ENCODE measurements around the gene L3MBTL4.
"Not testable (repeated sequence)": the region's sequence is repeated elsewhere in the genome, so short reads cannot be mapped to it uniquely, and the experiment has no call there.

L3MBTL4 gene

GRCh38 chr18:6248017-6248416 is 166.7 kb downstream of the L3MBTL4 start:
- DNase-seq = no peak

GRCh38 chr18:6242004-6242403 is 172.7 kb downstream of the L3MBTL4 start:
- DNase-seq = no peak

GRCh38 chr18:6239716-6240115 is 175.0 kb downstream of the L3MBTL4 start:
- no peak for DNase-seq

- DNase-seq = no peak
These were observed 178.5 kb downstream of the L3MBTL4 start for GRCh38 chr18:6236258-6236657.

GRCh38 chr18:6222271-6222670 is 192.4 kb downstream of the L3MBTL4 start:
- DNase-seq = no peak

- no peak for DNase-seq
These were observed 193.1 kb downstream of the L3MBTL4 start for GRCh38 chr18:6221602-6222014.

- no peak for DNase-seq
These were observed 194.6 kb downstream of the L3MBTL4 start for GRCh38 chr18:6220129-6220528.

GRCh38 chr18:6219116-6219717 is 195.5 kb downstream of the L3MBTL4 start:
- DNase-seq = no peak

GRCh38 chr18:6215888-6216287 is 198.8 kb downstream of the L3MBTL4 start:
- no peak for DNase-seq

GRCh38 chr18:6211174-6211504 is 203.6 kb downstream of the L3MBTL4 start:
- DNase-seq = no peak

- no peak for DNase-seq
These were observed 204.2 kb downstream of the L3MBTL4 start for GRCh38 chr18:6210349-6211173.

GRCh38 chr18:6207941-6208340 is 206.8 kb downstream of the L3MBTL4 start:
- DNase-seq = no peak

GRCh38 chr18:6207116-6207515 is 207.6 kb downstream of the L3MBTL4 start:
- DNase-seq = no peak

- DNase-seq = no peak
These were observed 209.0 kb downstream of the L3MBTL4 start for GRCh38 chr18:6205706-6206105.

GRCh38 chr18:6204476-6204875 is 210.2 kb downstream of the L3MBTL4 start:
- no peak for DNase-seq

- DNase-seq = no peak
These were observed 210.9 kb downstream of the L3MBTL4 start for GRCh38 chr18:6203791-6204190.

- DNase-seq = no peak
These were observed 211.8 kb downstream of the L3MBTL4 start for GRCh38 chr18:6202861-6203260.

- no peak for DNase-seq
These were observed 214.4 kb downstream of the L3MBTL4 start for GRCh38 chr18:6200204-6200774.

- DNase-seq = no peak
These were observed 214.9 kb downstream of the L3MBTL4 start for GRCh38 chr18:6199777-6200176.

GRCh38 chr18:6198585-6198984 is 216.1 kb downstream of the L3MBTL4 start:
- no peak for DNase-seq

- DNase-seq = no peak
These were observed 220.1 kb downstream of the L3MBTL4 start for GRCh38 chr18:6194640-6195039.

- not testable (repeated sequence) for DNase-seq
These were observed 228.9 kb downstream of the L3MBTL4 start for GRCh38 chr18:6185782-6186181.

- no peak for DNase-seq
These were observed 239.5 kb downstream of the L3MBTL4 start for GRCh38 chr18:6174983-6175745.
